Activated CD8-positive, alpha-beta T cell treated with anti-CD3 and anti-CD28 coated beads for 36 hours (primary cell): ENCODE results near the gene ZNF358. TPM values are rescaled to one million over a fixed set of nuclear protein-coding genes. Genes with fewer than 3 reads are reported as not detected.

Experiments
- ATAC-seq: fragments of 200-7000 bp; cut with Tn5 transposase; one replicate; pipeline ENCODE4 v1.10.0; 2021; ENCODE audit warnings: mild to moderate bottlenecking, moderate library complexity
- CTCF ChIA-PET: fragments of 350-600 bp; sonication (Branson Sonifier 250); formaldehyde crosslinking; loops from one replicate; lab custom pipeline; 2021; ENCODE audit warnings: antibody characterized with exemption; lab: Charles Lee
- POLR2A ChIA-PET: fragments of 350-600 bp; sonication (Branson Sonifier 250); formaldehyde crosslinking; loops from one replicate; lab custom pipeline; 2021; ENCODE audit warnings: antibody characterized with exemption; lab: Charles Lee
- DNase-seq: peaks from one replicate; pipeline ENCODE4 v3.0.0-alpha.2; 2020
- H3K27ac Mint-ChIP-seq: one replicate; pipeline ENCODE4 v1.8.0; 2021; ENCODE audit warnings: mild to moderate bottlenecking, mixed read lengths
- H3K27me3 Mint-ChIP-seq: one replicate; pipeline ENCODE4 v1.8.0; 2021; ENCODE audit warnings: mixed read lengths
- H3K36me3 Mint-ChIP-seq: one replicate; pipeline ENCODE4 v1.8.0; 2021; ENCODE audit warnings: low read depth, mixed read lengths
- H3K4me1 Mint-ChIP-seq: one replicate; pipeline ENCODE4 v1.8.0; 2021; ENCODE audit warnings: low read depth, mixed read lengths
- H3K4me3 Mint-ChIP-seq: one replicate; pipeline ENCODE4 v1.8.0; 2021; ENCODE audit warnings: mild to moderate bottlenecking, moderate library complexity, mixed read lengths
- H3K9me3 Mint-ChIP-seq: one replicate; pipeline ENCODE4 v1.8.0; 2021; ENCODE audit warnings: mixed read lengths
- CTCF ChIP-seq: fragments of 200-600 bp; IDR thresholded peaks from one replicate; pipeline ENCODE4 v1.8.0; 2022; ENCODE audit warnings: antibody characterized with exemption, mild to moderate bottlenecking
- intact Hi-C: fragments of 100-400 bp; cut with micrococcal nuclease; formaldehyde crosslinking; loops from one replicate; pipeline ENCODE4 v1.10.0; 2022
- total RNA-seq, 2 experiments: library from RNA; stranded (reverse); gene quantifications; one replicate each; pipeline ENCODE4 v1.2.3, GENCODE V29; 2021

Gene ZNF358
- total RNA-seq, 2 experiments from 2014 or later: 4.8 to 6.5 TPM

GRCh38 chr19:7528522-7529245 lies 12.8 kb downstream of the ZNF358 start:
- CTCF ChIA-PET: no interaction called here
- no peak overlapping the region for H3K4me3 Mint-ChIP-seq
- POLR2A ChIA-PET: no interaction called here
- TF ChIP-seq CTCF: no peak
- intact Hi-C loops: no loop called here
- no peaks in the 10 kb centered on the region for H3K27me3 Mint-ChIP-seq
- peaks cover 2% of the 10 kb centered on the region for H3K4me1 Mint-ChIP-seq
- ATAC-seq (no peak), DNase-seq (no peak)
- peaks cover 6% of the 10 kb centered on the region for H3K36me3 Mint-ChIP-seq
- no peak overlapping the region for H3K27ac Mint-ChIP-seq
- H3K9me3 Mint-ChIP-seq: no peaks in the 10 kb centered on the region

GRCh38 chr19:7529246-7529600 lies 13.3 kb downstream of the ZNF358 start:
- TF ChIP-seq CTCF: no peak
- no peak overlapping the region for H3K4me3 Mint-ChIP-seq
- ChIA-PET POLR2A (no interaction called here), CTCF (no interaction called here)
- DNase-seq (no peak), ATAC-seq (no peak)
- H3K9me3 Mint-ChIP-seq: no peaks in the 10 kb centered on the region
- H3K4me1 Mint-ChIP-seq: peaks cover 2% of the 10 kb centered on the region
- intact Hi-C loops: no loop called here
- peaks cover 6% of the 10 kb centered on the region for H3K36me3 Mint-ChIP-seq
- H3K27ac Mint-ChIP-seq: no peak overlapping the region
- H3K27me3 Mint-ChIP-seq: no peaks in the 10 kb centered on the region

GRCh38 chr19:7529610-7530490 lies 13.9 kb downstream of the ZNF358 start:
- Mint-ChIP-seq H3K4me3 (no peak overlapping the region), H3K27me3 (no peaks in the 10 kb centered on the region), H3K36me3 (peaks cover 6% of the 10 kb centered on the region), H3K27ac (no peak overlapping the region), H3K9me3 (no peaks in the 10 kb centered on the region), H3K4me1 (peaks cover 2% of the 10 kb centered on the region)
- POLR2A ChIA-PET: no interaction called here
- TF ChIP-seq CTCF: no peak
- DNase-seq (no peak), ATAC-seq (no peak)
- CTCF ChIA-PET: no interaction called here
- intact Hi-C loops: no loop called here

GRCh38 chr19:7533281-7533885 lies 17.5 kb downstream of the ZNF358 start:
- ChIA-PET CTCF (interaction anchor here (1.1 to 1.5 kb wide), 2 partner anchors 10 to 36 kb away, joined by 3 read pairs; a partner anchor contains a TSS), POLR2A (interaction anchor here (0.7 to 6.3 kb wide), 3 partner anchors 10 to 49 kb away, joined by 3 to 44 read pairs (median 3); partner anchors contain the start of gene MCOLN1)
- no peak for TF ChIP-seq CTCF

More at GRCh38 chr19:7533281-7533885, 17.5 kb downstream of the ZNF358 start:
- intact Hi-C loops: no loop called here
- H3K36me3 Mint-ChIP-seq: peaks cover 16% of the 10 kb centered on the region
- H3K9me3 Mint-ChIP-seq: no peaks in the 10 kb centered on the region
- H3K4me1 Mint-ChIP-seq: peaks cover 13% of the 10 kb centered on the region
- no peaks in the 10 kb centered on the region for H3K27me3 Mint-ChIP-seq
- H3K27ac Mint-ChIP-seq: peak overlapping the region; percentile 79
- peak overlapping the region; percentile 95 for H3K4me3 Mint-ChIP-seq
- ATAC-seq (no peak), DNase-seq (no peak)
